HL-60 (cell line): ENCODE data around the gene STIMATE.

Experiments used
- POLR2AphosphoS5 ChIP-seq: IDR thresholded peaks from 2 replicates; pipeline ENCODE4 v1.6.1; 2012; ENCODE audit warnings: low read depth
- TF ChIP-seq, protein P1 (sequence below): IDR thresholded peaks from one replicate; pipeline ENCODE4 v1.5.1; 2011; ENCODE audit warnings: low read length, control low read depth, inconsistent platforms; ENCODE audit not compliant: insufficient read depth
- TF ChIP-seq, protein P2 (sequence below): IDR thresholded peaks from 2 replicates; pipeline ENCODE4 v1.6.1; 2012; ENCODE audit warnings: low read depth; ENCODE audit not compliant: insufficient replicate concordance

DNA sequence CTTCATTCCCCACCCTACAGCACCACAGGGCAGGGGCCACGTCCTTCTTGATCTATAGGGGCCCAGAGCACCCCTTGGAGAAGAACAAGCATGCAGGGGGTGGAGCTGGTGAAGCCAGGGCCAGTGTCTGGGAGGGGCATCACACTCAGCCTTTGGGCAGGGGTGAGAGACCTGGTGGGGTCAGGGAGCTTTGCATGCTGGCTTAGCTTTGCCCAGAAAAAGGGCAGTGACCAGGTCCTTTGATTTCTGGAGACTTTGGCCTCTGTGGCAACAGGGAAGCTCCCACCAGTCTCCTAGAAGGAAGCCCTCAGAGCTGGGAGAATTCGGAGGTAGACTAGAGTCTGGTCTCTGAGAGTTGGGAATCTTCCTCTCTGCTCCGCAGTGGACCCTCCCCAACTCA lies 67.9 kb downstream of the STIMATE start:
- TF ChIP-seq, protein P1, sequence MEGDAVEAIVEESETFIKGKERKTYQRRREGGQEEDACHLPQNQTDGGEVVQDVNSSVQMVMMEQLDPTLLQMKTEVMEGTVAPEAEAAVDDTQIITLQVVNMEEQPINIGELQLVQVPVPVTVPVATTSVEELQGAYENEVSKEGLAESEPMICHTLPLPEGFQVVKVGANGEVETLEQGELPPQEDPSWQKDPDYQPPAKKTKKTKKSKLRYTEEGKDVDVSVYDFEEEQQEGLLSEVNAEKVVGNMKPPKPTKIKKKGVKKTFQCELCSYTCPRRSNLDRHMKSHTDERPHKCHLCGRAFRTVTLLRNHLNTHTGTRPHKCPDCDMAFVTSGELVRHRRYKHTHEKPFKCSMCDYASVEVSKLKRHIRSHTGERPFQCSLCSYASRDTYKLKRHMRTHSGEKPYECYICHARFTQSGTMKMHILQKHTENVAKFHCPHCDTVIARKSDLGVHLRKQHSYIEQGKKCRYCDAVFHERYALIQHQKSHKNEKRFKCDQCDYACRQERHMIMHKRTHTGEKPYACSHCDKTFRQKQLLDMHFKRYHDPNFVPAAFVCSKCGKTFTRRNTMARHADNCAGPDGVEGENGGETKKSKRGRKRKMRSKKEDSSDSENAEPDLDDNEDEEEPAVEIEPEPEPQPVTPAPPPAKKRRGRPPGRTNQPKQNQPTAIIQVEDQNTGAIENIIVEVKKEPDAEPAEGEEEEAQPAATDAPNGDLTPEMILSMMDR = no peak
- TF ChIP-seq POLR2AphosphoS5 = no peak
- TF ChIP-seq, protein P2, sequence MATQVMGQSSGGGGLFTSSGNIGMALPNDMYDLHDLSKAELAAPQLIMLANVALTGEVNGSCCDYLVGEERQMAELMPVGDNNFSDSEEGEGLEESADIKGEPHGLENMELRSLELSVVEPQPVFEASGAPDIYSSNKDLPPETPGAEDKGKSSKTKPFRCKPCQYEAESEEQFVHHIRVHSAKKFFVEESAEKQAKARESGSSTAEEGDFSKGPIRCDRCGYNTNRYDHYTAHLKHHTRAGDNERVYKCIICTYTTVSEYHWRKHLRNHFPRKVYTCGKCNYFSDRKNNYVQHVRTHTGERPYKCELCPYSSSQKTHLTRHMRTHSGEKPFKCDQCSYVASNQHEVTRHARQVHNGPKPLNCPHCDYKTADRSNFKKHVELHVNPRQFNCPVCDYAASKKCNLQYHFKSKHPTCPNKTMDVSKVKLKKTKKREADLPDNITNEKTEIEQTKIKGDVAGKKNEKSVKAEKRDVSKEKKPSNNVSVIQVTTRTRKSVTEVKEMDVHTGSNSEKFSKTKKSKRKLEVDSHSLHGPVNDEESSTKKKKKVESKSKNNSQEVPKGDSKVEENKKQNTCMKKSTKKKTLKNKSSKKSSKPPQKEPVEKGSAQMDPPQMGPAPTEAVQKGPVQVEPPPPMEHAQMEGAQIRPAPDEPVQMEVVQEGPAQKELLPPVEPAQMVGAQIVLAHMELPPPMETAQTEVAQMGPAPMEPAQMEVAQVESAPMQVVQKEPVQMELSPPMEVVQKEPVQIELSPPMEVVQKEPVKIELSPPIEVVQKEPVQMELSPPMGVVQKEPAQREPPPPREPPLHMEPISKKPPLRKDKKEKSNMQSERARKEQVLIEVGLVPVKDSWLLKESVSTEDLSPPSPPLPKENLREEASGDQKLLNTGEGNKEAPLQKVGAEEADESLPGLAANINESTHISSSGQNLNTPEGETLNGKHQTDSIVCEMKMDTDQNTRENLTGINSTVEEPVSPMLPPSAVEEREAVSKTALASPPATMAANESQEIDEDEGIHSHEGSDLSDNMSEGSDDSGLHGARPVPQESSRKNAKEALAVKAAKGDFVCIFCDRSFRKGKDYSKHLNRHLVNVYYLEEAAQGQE = no peak
